AG04450 (cell line): ENCODE data around the gene LEMD1. TPM values are rescaled to one million over a fixed set of nuclear protein-coding genes. Genes with fewer than 3 reads are reported as not detected.

Experiments used
- CTCF ChIA-PET: fragments of 300-600, 350-600 bp; formaldehyde crosslinking; extraction: SDS; loops from one replicate; lab custom pipeline; 2022; ENCODE audit warnings: antibody characterized with exemption, inconsistent platforms; lab: Charles Lee
- POLR2A ChIA-PET: fragments of 350-600 bp; formaldehyde crosslinking; extraction: SDS; loops from one replicate; lab custom pipeline; 2021; ENCODE audit warnings: antibody characterized with exemption, inconsistent platforms; lab: Yijun Ruan, JAX
- DNase-seq: peaks from one replicate; pipeline ENCODE4 v3.0.0-alpha.2; 2011; ENCODE audit warnings: low read depth, low spot score
- H3K27ac ChIP-seq: one replicate; pipeline ENCODE4 v1.5.1; 2012; ENCODE audit warnings: low read depth, low read length, control low read depth
- H3K27me3 ChIP-seq: one replicate; pipeline ENCODE4 v1.6.0; 2012; ENCODE audit warnings: low read length; ENCODE audit not compliant: control insufficient read depth, insufficient read depth
- H3K4me3 ChIP-seq: 2 replicates; pipeline ENCODE4 v1.5.1; 2011; ENCODE audit warnings: mild to moderate bottlenecking, low read depth, low read length, control low read depth
- H3K9me3 ChIP-seq: 2 replicates; pipeline ENCODE4 v1.5.1; 2012; ENCODE audit warnings: low read length; ENCODE audit not compliant: control insufficient read depth, insufficient read depth
- CTCF ChIP-seq: IDR thresholded peaks from 2 replicates; pipeline ENCODE4 v1.5.1; 2011; ENCODE audit warnings: low read depth, low read length, control low read depth, inconsistent platforms
- polyA plus RNA-seq: library from polyadenylated mRNA; depleted of rRNA; stranded (reverse); fragments of >200 nt; gene quantifications from 2 replicates; pipeline ENCODE4 v1.2.3, GENCODE V29; 2011

Gene LEMD1
- polyA plus RNA-seq, 1 experiment = not detected

DNA sequence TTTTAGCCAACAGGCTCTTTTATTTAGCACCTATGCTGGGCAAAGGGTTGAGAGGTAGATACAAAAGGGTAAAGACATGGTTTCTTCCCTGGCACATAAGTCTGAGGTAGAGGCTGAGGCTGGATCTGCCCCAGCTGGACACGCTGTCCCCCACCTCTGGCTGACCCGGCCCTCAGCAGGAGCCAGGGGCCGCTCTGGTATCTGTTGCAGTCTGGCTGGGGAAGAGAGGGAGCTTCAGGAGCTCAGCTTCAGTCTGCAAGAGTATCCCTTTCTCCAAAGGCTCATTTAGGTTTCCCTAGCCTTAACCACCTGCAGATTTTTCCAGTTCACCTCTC lies 19.8 kb upstream of the LEMD1 start:
- TF ChIP-seq CTCF = no peak
- ChIA-PET POLR2A (interaction anchor here (0.6 kb wide), 1 partner anchor 21 kb away, joined by 3 read pairs; no protein-coding TSS in a partner anchor), CTCF (interaction anchor here (1.0 to 3.6 kb wide), 4 partner anchors 8 to 44 kb away, joined by 3 to 29 read pairs (median 6); no protein-coding TSS in a partner anchor)
- DNase-seq = no peak
- Histone ChIP-seq H3K9me3 (no peaks in the 10 kb centered on the region), H3K27me3 (peaks cover 27% of the 10 kb centered on the region), H3K4me3 (no peak overlapping the region), H3K27ac (no peak overlapping the region)

DNA sequence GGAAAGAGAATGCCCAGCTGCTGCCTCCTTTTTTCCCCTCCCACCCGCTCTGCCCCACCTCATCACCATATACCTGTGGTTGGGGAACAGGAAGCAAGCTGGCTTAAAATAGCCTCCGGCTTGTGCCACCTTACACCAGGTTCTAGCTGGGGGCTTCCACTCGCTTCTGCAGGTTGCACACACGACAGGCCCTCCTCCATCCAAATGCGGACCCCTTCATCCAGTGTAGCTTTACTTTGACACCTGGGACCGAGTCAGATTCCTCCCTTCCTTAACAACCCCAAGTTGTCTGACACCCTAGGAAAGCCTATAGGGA lies 19.4 kb upstream of the LEMD1 start:
- Histone ChIP-seq H3K9me3 (no peaks in the 10 kb centered on the region), H3K27ac (no peak overlapping the region), H3K27me3 (peaks cover 27% of the 10 kb centered on the region), H3K4me3 (no peak overlapping the region)
- no peak for TF ChIP-seq CTCF
- CTCF ChIA-PET = interaction anchor here (1.0 to 3.6 kb wide), 4 partner anchors 8 to 87 kb away, joined by 3 to 29 read pairs (median 6); no protein-coding TSS in a partner anchor
- DNase-seq = no peak
- POLR2A ChIA-PET = no interaction called here

- peaks cover 33% of the 10 kb centered on the region for H3K27me3 ChIP-seq
- CTCF ChIA-PET = interaction anchor here (1.0 to 3.6 kb wide), 5 partner anchors 9 to 87 kb away, joined by 3 to 29 read pairs (median 4); no protein-coding TSS in a partner anchor
These were observed 18.8 kb upstream of the LEMD1 start for GRCh38 chr1:205440476-205441317.

DNA sequence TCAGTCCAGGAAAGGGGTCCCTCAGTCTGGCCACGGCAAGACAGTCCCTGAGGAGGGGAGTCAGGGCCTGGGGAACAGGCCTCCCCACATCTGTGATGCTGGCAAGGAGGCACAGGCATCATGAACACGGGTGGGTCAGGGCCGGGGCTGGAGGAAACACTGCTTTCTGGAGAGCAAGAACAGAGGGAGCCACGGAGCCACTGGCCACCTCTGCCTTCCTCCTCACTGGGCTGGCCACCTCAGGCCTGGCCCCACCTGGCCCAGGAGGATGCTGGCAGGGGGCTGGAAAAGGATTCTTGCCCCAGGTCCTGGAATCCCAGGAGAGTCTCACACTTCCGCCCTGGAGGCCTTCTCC lies 18.2 kb upstream of the LEMD1 start:
- ChIA-PET CTCF (interaction anchor here (1.2 to 3.6 kb wide), 4 partner anchors 9 to 183 kb away, joined by 3 to 29 read pairs (median 4); no protein-coding TSS in a partner anchor), POLR2A (no interaction called here)
- no peak for DNase-seq
- Histone ChIP-seq H3K27me3 (peaks cover 33% of the 10 kb centered on the region), H3K27ac (no peak overlapping the region), H3K4me3 (no peak overlapping the region), H3K9me3 (no peaks in the 10 kb centered on the region)
- no peak for TF ChIP-seq CTCF

More at GRCh38 chr1:205440476-205441317, 18.8 kb upstream of the LEMD1 start:
- Histone ChIP-seq H3K4me3 (no peak overlapping the region), H3K9me3 (no peaks in the 10 kb centered on the region), H3K27ac (no peak overlapping the region)
- TF ChIP-seq CTCF = no peak
- POLR2A ChIA-PET = no interaction called here
- no peak for DNase-seq
